K562 (cell line): ENCODE data around the gene TTLL9. TPM values are rescaled to one million over a fixed set of nuclear protein-coding genes. Genes with fewer than 3 reads are reported as not detected.

Experiments
- ELF1 ChIP-seq: fragments of 200-800 bp; sonication (Bioruptor generic); IDR thresholded peaks from 2 replicates; pipeline ENCODE4 v1.6.1; 2016; ENCODE audit warnings: missing genetic modification characterization, missing compliant biosample characterization
- ERF ChIP-seq: fragments of 450-650 bp; formaldehyde crosslinking; IDR thresholded peaks from 2 replicates; pipeline ENCODE4 v1.4.0; 2020; ENCODE audit warnings: mild to moderate bottlenecking, mixed read lengths
- HIVEP1 ChIP-seq: fragments of 250-450 bp; sonication (Bioruptor Pico); IDR thresholded peaks from 2 replicates; pipeline ENCODE4 v1.4.0; 2020; ENCODE audit warnings: mild to moderate bottlenecking
- ZNF75A ChIP-seq: fragments of 450-650 bp; formaldehyde crosslinking; IDR thresholded peaks from 2 replicates; pipeline ENCODE4 v1.4.0; 2020; ENCODE audit warnings: mild to moderate bottlenecking
- polyA plus RNA-seq, 8 experiments: library from polyadenylated mRNA; depleted of rRNA in 4 of 8; stranded (reverse) in 5 of 8; unstranded in 3 of 8; fragments of >200 nt; fragmentation: Nextera tagmentation in 2 of 8; fragmentation: Illumina TruSeq in 1 of 8; extraction: Ambion mirVana in 2 of 8; extraction: Trizol in 1 of 8; gene quantifications; 2 replicates each; pipeline versions ENCODE4 v1.2.1 to v1.2.3, GENCODE V29; 2011 to 2014; ENCODE audit warnings: inconsistent platforms in 1 of 8, missing spikeins in 1 of 8
- total RNA-seq, 7 experiments: library from RNA; depleted of rRNA in 6 of 7; stranded (reverse); fragments of >200 nt in 6 of 7; fragmentation: Illumina TruSeq in 2 of 7; extraction: Trizol in 2 of 7; gene quantifications; 2 replicates each; pipeline versions ENCODE4 v1.2.1 to v1.2.3, GENCODE V29; 2011 to 2021; ENCODE audit warnings: low replicate concordance in 1 of 7
- TF ChIP-seq, protein P1 (sequence below), 2 experiments: fragments of 450-650 bp in 1 of 2; sonication (generic) in 1 of 2; formaldehyde crosslinking in 1 of 2; IDR thresholded peaks in 1 of 2; conservative IDR thresholded peaks in 1 of 2; 2 replicates each; pipeline versions ENCODE4 v1.6.1 to v1.8.1; 2016 to 2023; ENCODE audit warnings: mild to moderate bottlenecking in 2 of 2, moderate library complexity in 2 of 2, inconsistent platforms in 1 of 2, missing genetic modification reagents in 1 of 2
- TF ChIP-seq, protein P2 (sequence below): fragments of 200-600 bp; sonication (generic); IDR thresholded peaks from one replicate; pipeline ENCODE4 v1.6.1; 2012; ENCODE audit warnings: mild to moderate bottlenecking, low read depth, low read length, inconsistent platforms
- TF ChIP-seq, protein P3 (sequence below): IDR thresholded peaks from 2 replicates; pipeline ENCODE4 v1.6.1; 2011; ENCODE audit not compliant: insufficient read length; ENCODE audit errors: extremely low read depth
- TF ChIP-seq, protein P4 (sequence below), 2 experiments: IDR thresholded peaks; 2 replicates each; pipeline ENCODE4 v1.6.1; 2011; ENCODE audit warnings: borderline replicate concordance in 1 of 2, control low read depth in 1 of 2, low read depth in 1 of 2, low read length in 1 of 2, mild to moderate bottlenecking in 1 of 2, mixed read lengths in 1 of 2, moderate library complexity in 1 of 2; ENCODE audit not compliant: insufficient read depth in 1 of 2, insufficient read length in 1 of 2, poor library complexity in 1 of 2, severe bottlenecking in 1 of 2; ENCODE audit errors: extremely low read depth in 1 of 2
- TF ChIP-seq, protein P5 (sequence below): fragments of 250-450 bp; sonication (Bioruptor Pico); IDR thresholded peaks from 2 replicates; pipeline ENCODE4 v1.8.0; 2022; ENCODE audit warnings: moderate library complexity, mild to moderate bottlenecking, inconsistent platforms

TTLL9 gene
- total and polyA plus RNA-seq, 9 of the 15 experiments (the other 6 are each of a cell fraction or from before 2014, with no cell fraction given): 0.06 to 0.07 TPM; not detected in 7

DNA sequence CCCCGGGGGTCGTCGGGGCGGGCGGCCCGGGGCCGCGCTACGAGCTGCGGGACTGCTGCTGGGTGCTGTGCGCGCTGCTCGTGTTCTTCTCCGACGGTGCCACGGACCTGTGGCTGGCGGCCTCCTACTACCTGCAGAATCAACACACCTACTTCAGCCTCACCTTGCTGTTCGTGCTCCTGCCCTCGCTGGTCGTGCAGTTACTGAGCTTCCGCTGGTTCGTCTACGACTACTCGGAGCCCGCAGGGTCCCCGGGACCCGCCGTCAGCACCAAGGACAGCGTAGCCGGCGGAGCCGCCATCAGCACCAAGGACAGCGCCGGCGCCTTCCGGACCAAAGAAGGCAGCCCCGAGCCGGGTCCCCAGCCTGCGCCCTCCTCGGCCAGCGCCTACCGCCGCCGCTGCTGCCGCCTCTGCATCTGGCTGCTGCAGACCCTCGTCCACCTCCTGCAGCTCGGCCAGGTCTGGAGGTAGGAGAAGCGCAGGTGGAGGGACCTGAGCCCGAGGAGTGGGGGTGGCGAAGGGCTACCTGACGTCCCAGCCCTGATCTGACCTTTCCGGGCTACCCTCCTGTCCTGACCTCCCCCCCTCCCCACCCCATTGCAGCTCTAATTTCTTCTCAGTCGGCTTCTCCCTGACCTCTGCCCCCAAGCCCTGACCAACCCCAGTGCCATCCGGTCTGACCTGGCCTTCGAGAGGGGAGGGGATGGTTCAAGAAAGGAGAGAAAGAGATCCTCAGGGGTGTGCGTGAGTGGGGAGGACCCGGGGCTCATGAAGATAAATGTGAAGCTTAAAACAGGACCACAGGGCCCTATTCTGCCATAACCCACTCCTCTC, 98.1 kb downstream of the TTLL9 start (continued):
- TF ChIP-seq, protein P1, sequence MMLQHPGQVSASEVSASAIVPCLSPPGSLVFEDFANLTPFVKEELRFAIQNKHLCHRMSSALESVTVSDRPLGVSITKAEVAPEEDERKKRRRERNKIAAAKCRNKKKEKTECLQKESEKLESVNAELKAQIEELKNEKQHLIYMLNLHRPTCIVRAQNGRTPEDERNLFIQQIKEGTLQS (IDR thresholded peaks at IDR 0.05): no peak
- TF ChIP-seq, protein P1 (CRISPR knock-in tag; conservative IDR thresholded peaks at IDR 0.05): peak; percentile 98
- TF ChIP-seq ERF (CRISPR knock-in tag) (0 out of 2 replicates have a peak, but pooled peaks have one; percentile 64), ELF1 (0 out of 2 replicates have a peak, but pooled peaks have one; percentile 7), ZNF75A (CRISPR knock-in tag) (no peak), HIVEP1 (CRISPR knock-in tag) (0 out of 2 replicates have a peak, but pooled peaks have one; percentile 40)
- TF ChIP-seq, protein P2, sequence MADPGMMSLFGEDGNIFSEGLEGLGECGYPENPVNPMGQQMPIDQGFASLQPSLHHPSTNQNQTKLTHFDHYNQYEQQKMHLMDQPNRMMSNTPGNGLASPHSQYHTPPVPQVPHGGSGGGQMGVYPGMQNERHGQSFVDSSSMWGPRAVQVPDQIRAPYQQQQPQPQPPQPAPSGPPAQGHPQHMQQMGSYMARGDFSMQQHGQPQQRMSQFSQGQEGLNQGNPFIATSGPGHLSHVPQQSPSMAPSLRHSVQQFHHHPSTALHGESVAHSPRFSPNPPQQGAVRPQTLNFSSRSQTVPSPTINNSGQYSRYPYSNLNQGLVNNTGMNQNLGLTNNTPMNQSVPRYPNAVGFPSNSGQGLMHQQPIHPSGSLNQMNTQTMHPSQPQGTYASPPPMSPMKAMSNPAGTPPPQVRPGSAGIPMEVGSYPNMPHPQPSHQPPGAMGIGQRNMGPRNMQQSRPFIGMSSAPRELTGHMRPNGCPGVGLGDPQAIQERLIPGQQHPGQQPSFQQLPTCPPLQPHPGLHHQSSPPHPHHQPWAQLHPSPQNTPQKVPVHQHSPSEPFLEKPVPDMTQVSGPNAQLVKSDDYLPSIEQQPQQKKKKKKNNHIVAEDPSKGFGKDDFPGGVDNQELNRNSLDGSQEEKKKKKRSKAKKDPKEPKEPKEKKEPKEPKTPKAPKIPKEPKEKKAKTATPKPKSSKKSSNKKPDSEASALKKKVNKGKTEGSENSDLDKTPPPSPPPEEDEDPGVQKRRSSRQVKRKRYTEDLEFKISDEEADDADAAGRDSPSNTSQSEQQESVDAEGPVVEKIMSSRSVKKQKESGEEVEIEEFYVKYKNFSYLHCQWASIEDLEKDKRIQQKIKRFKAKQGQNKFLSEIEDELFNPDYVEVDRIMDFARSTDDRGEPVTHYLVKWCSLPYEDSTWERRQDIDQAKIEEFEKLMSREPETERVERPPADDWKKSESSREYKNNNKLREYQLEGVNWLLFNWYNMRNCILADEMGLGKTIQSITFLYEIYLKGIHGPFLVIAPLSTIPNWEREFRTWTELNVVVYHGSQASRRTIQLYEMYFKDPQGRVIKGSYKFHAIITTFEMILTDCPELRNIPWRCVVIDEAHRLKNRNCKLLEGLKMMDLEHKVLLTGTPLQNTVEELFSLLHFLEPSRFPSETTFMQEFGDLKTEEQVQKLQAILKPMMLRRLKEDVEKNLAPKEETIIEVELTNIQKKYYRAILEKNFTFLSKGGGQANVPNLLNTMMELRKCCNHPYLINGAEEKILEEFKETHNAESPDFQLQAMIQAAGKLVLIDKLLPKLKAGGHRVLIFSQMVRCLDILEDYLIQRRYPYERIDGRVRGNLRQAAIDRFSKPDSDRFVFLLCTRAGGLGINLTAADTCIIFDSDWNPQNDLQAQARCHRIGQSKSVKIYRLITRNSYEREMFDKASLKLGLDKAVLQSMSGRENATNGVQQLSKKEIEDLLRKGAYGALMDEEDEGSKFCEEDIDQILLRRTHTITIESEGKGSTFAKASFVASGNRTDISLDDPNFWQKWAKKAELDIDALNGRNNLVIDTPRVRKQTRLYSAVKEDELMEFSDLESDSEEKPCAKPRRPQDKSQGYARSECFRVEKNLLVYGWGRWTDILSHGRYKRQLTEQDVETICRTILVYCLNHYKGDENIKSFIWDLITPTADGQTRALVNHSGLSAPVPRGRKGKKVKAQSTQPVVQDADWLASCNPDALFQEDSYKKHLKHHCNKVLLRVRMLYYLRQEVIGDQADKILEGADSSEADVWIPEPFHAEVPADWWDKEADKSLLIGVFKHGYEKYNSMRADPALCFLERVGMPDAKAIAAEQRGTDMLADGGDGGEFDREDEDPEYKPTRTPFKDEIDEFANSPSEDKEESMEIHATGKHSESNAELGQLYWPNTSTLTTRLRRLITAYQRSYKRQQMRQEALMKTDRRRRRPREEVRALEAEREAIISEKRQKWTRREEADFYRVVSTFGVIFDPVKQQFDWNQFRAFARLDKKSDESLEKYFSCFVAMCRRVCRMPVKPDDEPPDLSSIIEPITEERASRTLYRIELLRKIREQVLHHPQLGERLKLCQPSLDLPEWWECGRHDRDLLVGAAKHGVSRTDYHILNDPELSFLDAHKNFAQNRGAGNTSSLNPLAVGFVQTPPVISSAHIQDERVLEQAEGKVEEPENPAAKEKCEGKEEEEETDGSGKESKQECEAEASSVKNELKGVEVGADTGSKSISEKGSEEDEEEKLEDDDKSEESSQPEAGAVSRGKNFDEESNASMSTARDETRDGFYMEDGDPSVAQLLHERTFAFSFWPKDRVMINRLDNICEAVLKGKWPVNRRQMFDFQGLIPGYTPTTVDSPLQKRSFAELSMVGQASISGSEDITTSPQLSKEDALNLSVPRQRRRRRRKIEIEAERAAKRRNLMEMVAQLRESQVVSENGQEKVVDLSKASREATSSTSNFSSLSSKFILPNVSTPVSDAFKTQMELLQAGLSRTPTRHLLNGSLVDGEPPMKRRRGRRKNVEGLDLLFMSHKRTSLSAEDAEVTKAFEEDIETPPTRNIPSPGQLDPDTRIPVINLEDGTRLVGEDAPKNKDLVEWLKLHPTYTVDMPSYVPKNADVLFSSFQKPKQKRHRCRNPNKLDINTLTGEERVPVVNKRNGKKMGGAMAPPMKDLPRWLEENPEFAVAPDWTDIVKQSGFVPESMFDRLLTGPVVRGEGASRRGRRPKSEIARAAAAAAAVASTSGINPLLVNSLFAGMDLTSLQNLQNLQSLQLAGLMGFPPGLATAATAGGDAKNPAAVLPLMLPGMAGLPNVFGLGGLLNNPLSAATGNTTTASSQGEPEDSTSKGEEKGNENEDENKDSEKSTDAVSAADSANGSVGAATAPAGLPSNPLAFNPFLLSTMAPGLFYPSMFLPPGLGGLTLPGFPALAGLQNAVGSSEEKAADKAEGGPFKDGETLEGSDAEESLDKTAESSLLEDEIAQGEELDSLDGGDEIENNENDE: no peak
- TF ChIP-seq, protein P3, sequence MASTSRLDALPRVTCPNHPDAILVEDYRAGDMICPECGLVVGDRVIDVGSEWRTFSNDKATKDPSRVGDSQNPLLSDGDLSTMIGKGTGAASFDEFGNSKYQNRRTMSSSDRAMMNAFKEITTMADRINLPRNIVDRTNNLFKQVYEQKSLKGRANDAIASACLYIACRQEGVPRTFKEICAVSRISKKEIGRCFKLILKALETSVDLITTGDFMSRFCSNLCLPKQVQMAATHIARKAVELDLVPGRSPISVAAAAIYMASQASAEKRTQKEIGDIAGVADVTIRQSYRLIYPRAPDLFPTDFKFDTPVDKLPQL: no peak
- TF ChIP-seq, protein P4, sequence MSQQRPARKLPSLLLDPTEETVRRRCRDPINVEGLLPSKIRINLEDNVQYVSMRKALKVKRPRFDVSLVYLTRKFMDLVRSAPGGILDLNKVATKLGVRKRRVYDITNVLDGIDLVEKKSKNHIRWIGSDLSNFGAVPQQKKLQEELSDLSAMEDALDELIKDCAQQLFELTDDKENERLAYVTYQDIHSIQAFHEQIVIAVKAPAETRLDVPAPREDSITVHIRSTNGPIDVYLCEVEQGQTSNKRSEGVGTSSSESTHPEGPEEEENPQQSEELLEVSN (IDR thresholded peaks at IDR 0.05; ENCODE audit: borderline replicate concordance in 1 of 2, extremely low read depth in 1 of 2, insufficient read depth in 1 of 2, insufficient read length in 1 of 2, low read depth in 1 of 2, low read length in 1 of 2, poor library complexity in 1 of 2, severe bottlenecking in 1 of 2): peak in 1 of 2 experiments; percentile 26
- TF ChIP-seq, protein P5, sequence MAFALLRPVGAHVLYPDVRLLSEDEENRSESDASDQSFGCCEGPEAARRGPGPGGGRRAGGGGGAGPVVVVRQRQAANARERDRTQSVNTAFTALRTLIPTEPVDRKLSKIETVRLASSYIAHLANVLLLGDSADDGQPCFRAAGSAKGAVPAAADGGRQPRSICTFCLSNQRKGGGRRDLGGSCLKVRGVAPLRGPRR (CRISPR knock-in tag): 0 out of 2 replicates have a peak, but pooled peaks have one; percentile 25
